Subcutaneous abdominal adipose tissue (tissue), 5 donors: Measurements from ENCODE around the gene RIMBP2.

Experiments
- H3K27ac ChIP-seq: one replicate; pipeline ENCODE4 v1.7.0; 2013; ENCODE audit warnings: low read depth, mild to moderate bottlenecking, inconsistent platforms, low read length, moderate library complexity
- H3K27me3 ChIP-seq, 5 donors: one replicate each; pipeline ENCODE4 v1.7.0; 2013; ENCODE audit warnings: low read length in 5 of 5, inconsistent platforms in 1 of 5; ENCODE audit not compliant: control insufficient read depth in 5 of 5, insufficient read depth in 4 of 5
- H3K36me3 ChIP-seq, 5 donors: one replicate each; pipeline ENCODE4 v1.7.0; 2013; ENCODE audit warnings: low read length in 5 of 5; ENCODE audit not compliant: control insufficient read depth in 5 of 5, insufficient read depth in 5 of 5
- H3K4me1 ChIP-seq, 5 donors: one replicate each; pipeline ENCODE4 v1.7.0; 2013; ENCODE audit warnings: low read length in 5 of 5, mild to moderate bottlenecking in 3 of 5, moderate library complexity in 1 of 5; ENCODE audit not compliant: control insufficient read depth in 5 of 5, insufficient read depth in 5 of 5
- H3K4me3 ChIP-seq, 5 donors: one replicate each; pipeline ENCODE4 v1.7.0; 2013; ENCODE audit warnings: low read length in 5 of 5, low read depth in 1 of 5
- H3K9ac ChIP-seq, 5 donors: one replicate each; pipeline ENCODE4 v1.7.0; 2013; ENCODE audit warnings: low read length in 5 of 5, mild to moderate bottlenecking in 4 of 5, moderate library complexity in 3 of 5
- H3K9me3 ChIP-seq, 5 donors: one replicate each; pipeline ENCODE4 v1.7.0; 2013; ENCODE audit warnings: low read length in 5 of 5; ENCODE audit not compliant: control insufficient read depth in 5 of 5
- donor health status: healthy.
- donor health status: healthy.
- donor health status: healthy.
- donor health status: healthy.
- donor health status: healthy.

Gene RIMBP2

DNA sequence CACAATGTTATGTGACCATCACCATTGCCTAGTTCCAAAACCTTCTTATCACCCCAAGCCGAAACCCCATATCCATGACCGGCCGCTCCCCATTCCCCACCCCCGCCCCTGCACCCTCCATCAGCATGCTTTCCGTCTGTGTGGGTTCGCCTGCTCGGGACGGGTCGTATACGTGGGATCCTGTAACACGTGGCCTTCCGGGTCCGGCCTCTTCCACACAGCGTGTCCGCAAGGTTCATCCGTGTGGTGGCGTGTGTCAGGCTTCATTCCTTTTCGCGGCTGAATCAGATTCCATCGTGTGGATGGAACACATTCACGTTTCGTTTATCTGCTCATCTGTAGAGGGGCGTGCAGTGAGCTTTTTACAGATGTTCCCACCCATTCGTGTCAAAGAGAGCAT lies 41.4 kb downstream of the RIMBP2 start:
- Histone ChIP-seq H3K36me3 (no peaks in the 10 kb centered on the region), H3K27me3 (peaks cover 0 to 9% (median 5%) of the 10 kb centered on the region in 5 donors), H3K4me1 (no peaks in the 10 kb centered on the region), H3K4me3 (no peak overlapping the region), H3K27ac (no peak overlapping the region), H3K9ac (no peak overlapping the region), H3K9me3 (peaks cover 0 to 4% (median 3%) of the 10 kb centered on the region in 5 donors)

DNA sequence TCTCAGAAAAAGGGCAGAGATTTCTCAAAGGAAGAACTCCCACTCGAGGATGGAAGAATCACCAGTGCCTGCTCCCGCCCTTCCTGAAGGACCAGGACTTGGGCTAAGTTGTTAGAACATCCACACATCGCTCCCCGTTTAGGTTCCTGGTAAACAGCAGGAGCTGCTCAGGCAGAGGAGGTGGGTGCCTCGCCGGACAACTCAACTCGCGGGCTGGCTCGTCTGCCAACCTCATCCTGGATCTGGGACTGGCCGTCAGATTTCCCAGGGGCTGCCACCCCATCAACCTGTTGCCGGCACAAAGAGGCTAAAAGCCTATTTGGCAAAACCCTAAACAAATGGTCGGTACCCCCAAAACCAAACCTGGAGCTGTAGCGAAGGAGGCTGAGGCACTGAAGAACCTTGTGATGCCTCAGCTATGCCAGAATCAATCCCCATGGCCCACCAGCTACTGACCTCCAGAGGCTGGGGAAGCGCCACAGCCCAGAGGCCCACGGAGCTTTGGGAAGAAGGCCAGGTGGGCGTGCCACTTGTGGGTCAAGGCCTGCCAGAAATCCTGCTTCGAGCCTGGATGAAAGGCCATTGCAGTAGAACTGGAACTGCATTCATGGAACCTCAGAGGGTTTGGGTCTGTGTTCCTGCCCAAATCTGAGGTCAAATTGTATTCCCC lies 42.9 kb downstream of the RIMBP2 start:
- Histone ChIP-seq H3K36me3 (no peaks in the 10 kb centered on the region), H3K4me1 (no peaks in the 10 kb centered on the region), H3K9ac (no peak overlapping the region), H3K4me3 (no peak overlapping the region), H3K9me3 (peaks cover 0 to 10% (median 7%) of the 10 kb centered on the region in 5 donors), H3K27ac (no peak overlapping the region), H3K27me3 (peaks cover 0 to 9% (median 3%) of the 10 kb centered on the region in 5 donors)

DNA sequence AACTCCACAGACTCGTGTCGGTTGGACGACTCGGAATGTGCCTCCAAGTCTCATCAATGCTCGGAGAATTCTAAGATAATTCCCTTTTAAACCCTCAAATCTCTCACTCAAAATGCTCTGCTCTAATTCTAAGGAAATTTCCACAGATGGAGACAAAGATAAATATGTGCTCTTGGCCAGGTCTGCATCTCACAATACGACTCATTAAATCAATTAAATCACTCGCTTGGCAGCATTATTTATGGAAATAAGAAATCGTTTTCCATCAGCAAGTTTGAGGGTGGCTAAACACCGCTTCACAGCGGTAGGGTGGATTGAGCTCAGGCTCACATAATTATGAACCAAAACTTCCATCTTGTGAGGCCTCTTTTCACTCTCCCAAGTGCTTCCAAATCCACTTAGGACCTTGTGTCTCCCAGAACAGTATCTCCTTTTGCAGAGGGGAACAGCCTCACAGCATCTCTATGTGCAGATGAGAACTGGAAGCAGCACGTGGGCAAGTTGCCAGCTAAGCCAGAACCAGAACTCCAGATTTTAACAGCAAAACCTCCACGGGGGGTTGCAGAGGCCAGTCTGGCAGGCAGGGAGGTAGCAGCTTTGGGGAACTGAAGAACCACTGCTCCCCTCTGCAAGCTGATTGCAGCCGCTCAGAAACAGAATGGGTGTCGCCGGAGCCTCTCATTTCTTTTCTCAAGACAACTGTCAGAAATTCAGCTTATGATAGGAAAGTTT lies 43.8 kb downstream of the RIMBP2 start:
- Histone ChIP-seq H3K27ac (no peak overlapping the region), H3K4me1 (no peaks in the 10 kb centered on the region), H3K4me3 (no peak overlapping the region), H3K9me3 (peaks cover 0 to 19% (median 16%) of the 10 kb centered on the region in 5 donors), H3K9ac (no peak overlapping the region), H3K27me3 (peaks cover 0 to 7% (median 0%) of the 10 kb centered on the region in 5 donors), H3K36me3 (no peaks in the 10 kb centered on the region)

DNA sequence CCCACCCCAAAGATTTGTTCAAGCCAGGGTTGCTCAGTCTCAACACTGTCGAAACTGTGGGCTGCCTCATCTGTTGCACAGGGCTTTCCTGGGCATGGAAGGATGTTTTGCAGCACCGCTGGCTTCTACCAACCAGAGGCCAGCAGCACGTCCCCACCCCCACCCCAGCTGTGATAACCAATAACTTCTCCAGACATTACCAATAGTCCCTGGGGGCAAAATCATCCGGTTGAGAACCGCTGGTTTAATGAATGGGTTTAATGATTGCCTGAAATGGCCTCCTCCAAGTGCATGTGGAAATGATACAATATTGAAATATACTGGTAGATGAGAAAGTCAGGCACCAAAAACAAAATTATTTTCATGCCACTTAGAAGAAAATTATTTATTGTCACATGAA lies 44.5 kb downstream of the RIMBP2 start:
- H3K9ac ChIP-seq = no peak overlapping the region
- H3K36me3 ChIP-seq = no peaks in the 10 kb centered on the region
- H3K4me1 ChIP-seq = no peaks in the 10 kb centered on the region
- H3K27ac ChIP-seq = no peak overlapping the region
- no peak overlapping the region for H3K4me3 ChIP-seq
- peaks cover 0 to 3% (median 0%) of the 10 kb centered on the region in 5 donors for H3K27me3 ChIP-seq
- H3K9me3 ChIP-seq = peaks cover 0 to 17% (median 16%) of the 10 kb centered on the region in 5 donors

DNA sequence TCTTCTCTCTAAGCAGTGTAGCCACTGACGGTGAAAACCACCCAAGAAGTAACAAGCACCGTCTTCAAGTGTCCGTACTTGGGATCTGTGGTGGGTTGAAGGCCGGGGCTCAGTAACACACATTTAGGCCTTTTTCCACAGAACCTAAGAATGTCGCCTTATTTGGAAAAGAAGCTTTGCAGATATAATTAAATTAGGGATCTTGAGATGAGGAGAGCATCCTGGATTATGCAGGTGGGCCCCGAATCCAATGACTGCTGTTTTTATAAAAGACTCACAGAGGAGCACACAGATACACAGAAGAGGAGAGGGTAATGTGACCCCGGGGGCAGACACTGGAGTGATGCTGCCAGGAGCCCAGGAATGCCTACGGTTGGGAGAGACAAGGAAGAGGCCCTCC lies 46.3 kb downstream of the RIMBP2 start:
- H3K36me3 ChIP-seq = no peaks in the 10 kb centered on the region
- H3K27me3 ChIP-seq = peaks cover 0 to 6% (median 0%) of the 10 kb centered on the region in 5 donors
- no peak overlapping the region for H3K27ac ChIP-seq
- no peak overlapping the region for H3K9ac ChIP-seq
- H3K4me1 ChIP-seq = no peaks in the 10 kb centered on the region
- no peak overlapping the region for H3K4me3 ChIP-seq
- peaks cover 0 to 16% (median 15%) of the 10 kb centered on the region in 5 donors for H3K9me3 ChIP-seq

DNA sequence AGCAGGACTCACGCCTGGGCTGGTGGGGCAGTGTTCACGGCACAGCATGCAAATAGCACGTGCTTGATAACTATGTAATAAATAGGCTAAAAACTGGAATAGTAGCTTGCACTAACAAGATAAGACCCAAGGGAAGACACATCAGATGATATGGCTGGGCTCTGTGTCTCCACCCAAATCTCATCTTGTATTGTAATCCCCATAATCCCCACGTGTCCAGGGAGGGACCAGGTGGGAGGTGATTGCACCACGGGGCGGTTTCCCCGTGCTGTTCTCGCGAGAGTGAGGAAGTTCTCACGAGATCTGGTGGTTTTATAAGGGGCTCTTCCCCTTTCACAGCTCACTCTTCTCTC lies 46.9 kb downstream of the RIMBP2 start:
- Histone ChIP-seq H3K9me3 (peaks cover 0 to 16% (median 15%) of the 10 kb centered on the region in 5 donors), H3K4me1 (no peaks in the 10 kb centered on the region), H3K27me3 (peaks cover 0 to 3% (median 0%) of the 10 kb centered on the region in 5 donors), H3K36me3 (no peaks in the 10 kb centered on the region), H3K4me3 (no peak overlapping the region), H3K9ac (no peak overlapping the region), H3K27ac (no peak overlapping the region)

DNA sequence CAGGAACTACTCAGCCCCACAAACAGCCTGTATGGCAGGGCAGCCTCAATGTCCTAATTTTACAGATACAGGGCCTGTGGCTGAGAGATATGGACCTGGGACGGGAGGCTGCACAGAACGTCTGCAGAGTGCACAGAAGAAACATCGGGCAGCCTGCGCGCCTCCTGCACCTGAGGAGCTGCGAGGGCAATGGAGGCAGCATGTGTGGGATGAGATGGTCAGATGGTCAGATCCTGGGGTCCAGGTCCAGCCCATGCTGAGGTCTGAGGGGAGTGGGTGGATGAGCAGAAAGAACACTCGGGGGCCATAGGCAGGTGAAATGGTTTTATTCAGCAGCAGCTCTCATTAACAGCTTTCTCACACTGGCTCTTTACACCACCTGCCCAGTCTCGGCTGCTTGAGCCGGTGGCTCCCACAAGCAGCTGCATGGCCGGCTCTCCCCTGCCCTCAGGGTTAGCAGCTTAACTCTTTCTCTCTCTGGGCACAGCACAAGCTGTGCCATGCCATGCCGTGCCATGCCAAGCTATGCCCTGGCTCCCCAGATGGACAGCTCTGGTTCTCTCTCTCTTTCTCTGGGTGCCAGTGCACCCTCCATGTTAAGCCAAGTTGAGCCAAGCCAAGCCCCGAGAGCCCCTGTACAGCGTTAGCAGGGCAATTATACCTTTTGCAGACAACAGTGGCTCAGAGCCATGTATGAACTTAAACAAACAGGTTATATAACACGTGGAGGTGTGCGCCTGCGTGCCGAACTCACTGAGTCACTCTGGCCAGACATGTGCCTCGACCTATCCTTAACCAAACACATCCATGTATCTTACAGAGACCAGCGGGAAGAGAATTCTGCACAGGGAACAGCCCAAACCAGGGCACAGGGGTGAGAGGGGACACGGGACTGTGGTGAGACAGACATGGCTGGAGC lies 47.6 kb downstream of the RIMBP2 start:
- no peak overlapping the region for H3K27ac ChIP-seq
- no peaks in the 10 kb centered on the region for H3K4me1 ChIP-seq
- no peak overlapping the region for H3K9ac ChIP-seq
- no peak overlapping the region for H3K4me3 ChIP-seq
- peaks cover 0 to 16% (median 15%) of the 10 kb centered on the region in 5 donors for H3K9me3 ChIP-seq
- H3K27me3 ChIP-seq = peaks cover 0 to 3% (median 0%) of the 10 kb centered on the region in 5 donors
- no peaks in the 10 kb centered on the region for H3K36me3 ChIP-seq

DNA sequence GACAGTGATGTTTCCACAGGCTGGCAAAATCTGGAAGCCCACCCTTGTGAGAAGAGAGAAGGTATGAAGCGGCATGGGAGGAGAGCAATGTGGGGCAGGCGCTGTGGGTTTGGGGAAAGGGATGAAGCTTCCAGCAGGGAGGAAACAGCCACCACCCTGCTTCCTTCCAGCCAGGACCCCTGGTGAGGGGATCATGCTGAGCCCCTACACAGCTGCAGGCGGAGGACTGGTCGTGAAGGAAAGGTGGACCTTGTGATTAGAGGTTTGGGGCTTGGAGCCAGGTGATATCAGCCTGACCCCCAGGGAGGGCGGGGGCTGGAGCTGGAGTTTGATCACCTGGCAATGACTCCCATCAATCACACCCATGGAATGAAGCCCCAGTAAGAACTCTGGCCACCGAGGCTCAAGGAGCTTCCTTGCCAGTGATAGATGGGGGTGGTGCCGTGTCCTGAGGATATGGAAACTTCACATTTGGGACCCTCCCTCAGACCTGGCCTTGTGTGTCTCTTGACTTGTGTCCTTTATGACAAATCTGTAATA lies 48.6 kb downstream of the RIMBP2 start:
- peaks cover 0 to 16% (median 15%) of the 10 kb centered on the region in 5 donors for H3K9me3 ChIP-seq
- H3K36me3 ChIP-seq = no peaks in the 10 kb centered on the region
- H3K4me1 ChIP-seq = no peaks in the 10 kb centered on the region
- no peak overlapping the region for H3K9ac ChIP-seq
- H3K4me3 ChIP-seq = no peak overlapping the region
- no peak overlapping the region for H3K27ac ChIP-seq
- peaks cover 0 to 3% (median 0%) of the 10 kb centered on the region in 5 donors for H3K27me3 ChIP-seq

DNA sequence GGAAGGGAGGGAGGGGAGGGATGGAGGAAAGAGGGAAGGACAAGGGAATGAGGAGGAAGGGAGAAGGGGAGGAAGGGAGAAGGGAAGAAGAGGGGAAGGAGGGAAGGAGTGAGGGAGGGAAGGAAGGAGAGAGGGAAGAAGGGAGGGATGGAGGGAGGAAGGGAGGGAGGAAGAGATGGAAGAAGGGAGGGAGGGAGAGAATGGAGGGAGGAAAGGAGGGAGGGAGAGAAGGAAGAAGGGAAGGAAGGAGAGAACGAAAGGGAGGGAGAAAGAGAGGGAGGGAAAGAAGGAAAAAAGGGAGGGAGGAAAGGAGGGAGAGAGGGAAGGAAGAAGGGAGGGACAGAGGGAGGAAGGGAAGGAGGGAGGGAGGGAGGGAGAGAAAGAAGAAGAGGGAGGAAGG lies 49.5 kb downstream of the RIMBP2 start:
- Histone ChIP-seq H3K4me3 (no peak overlapping the region), H3K36me3 (no peaks in the 10 kb centered on the region), H3K27me3 (peaks cover 0 to 5% (median 3%) of the 10 kb centered on the region in 5 donors), H3K9me3 (peaks cover 0 to 16% (median 15%) of the 10 kb centered on the region in 5 donors), H3K27ac (no peak overlapping the region), H3K4me1 (no peaks in the 10 kb centered on the region), H3K9ac (no peak overlapping the region)
